Activated CD8-positive, alpha-beta memory T cell treated with anti-CD3 and anti-CD28 coated beads, Interleukin-2, amount 10 ng/mL, durations not matched to agents 7 days and 5 days (primary cell): ENCODE results near the gene MAST4. TPM values are rescaled to one million over a fixed set of nuclear protein-coding genes. Genes with fewer than 3 reads are reported as not detected.

Experiments
- ATAC-seq: fragments of 150-1000 bp; cut with Tn5 transposase; one replicate; pipeline ENCODE4 v1.10.0; 2021; ENCODE audit warnings: moderate library complexity
- CTCF ChIA-PET: fragments of 350-600 bp; sonication (Branson Sonifier 250); formaldehyde crosslinking; loops from one replicate; lab custom pipeline; 2021; ENCODE audit warnings: antibody characterized with exemption; lab: Charles Lee
- DNase-seq: peaks from one replicate; pipeline ENCODE4 v3.0.0-alpha.2; 2020
- H3K27ac Mint-ChIP-seq: one replicate; pipeline ENCODE4 v1.8.0; 2021; ENCODE audit warnings: mild to moderate bottlenecking, mixed read lengths
- H3K27me3 Mint-ChIP-seq: one replicate; pipeline ENCODE4 v1.8.0; 2021; ENCODE audit warnings: mixed read lengths
- H3K36me3 Mint-ChIP-seq: one replicate; pipeline ENCODE4 v1.8.0; 2021; ENCODE audit warnings: mild to moderate bottlenecking, mixed read lengths
- H3K4me1 Mint-ChIP-seq: one replicate; pipeline ENCODE4 v1.8.0; 2021; ENCODE audit warnings: mixed read lengths
- H3K4me3 Mint-ChIP-seq: one replicate; pipeline ENCODE4 v1.8.0; 2021; ENCODE audit warnings: mild to moderate bottlenecking, moderate library complexity, mixed read lengths
- H3K9me3 Mint-ChIP-seq: one replicate; pipeline ENCODE4 v1.8.0; 2022; ENCODE audit warnings: low read depth, mixed read lengths
- total RNA-seq, 2 experiments: library from RNA; stranded (reverse); gene quantifications; one replicate each; pipeline ENCODE4 v1.2.3, GENCODE V29; 2021

Gene MAST4
- total RNA-seq, 2 experiments from 2014 or later = 21.6 to 25.2 TPM

GRCh38 chr5:67045816-67046740 is 449.9 kb downstream of the MAST4 start:
- Mint-ChIP-seq H3K36me3 (no peaks in the 10 kb centered on the region), H3K9me3 (no peaks in the 10 kb centered on the region), H3K27ac (no peak overlapping the region), H3K4me3 (no peak overlapping the region), H3K4me1 (peaks cover 8% of the 10 kb centered on the region), H3K27me3 (no peaks in the 10 kb centered on the region)
- no peak for DNase-seq
- no peak for ATAC-seq
- CTCF ChIA-PET = interaction anchor here (1.2 kb wide), 1 partner anchor 740 kb away, joined by 4 read pairs; no protein-coding TSS in a partner anchor

GRCh38 chr5:67047160-67047559 is 451.0 kb downstream of the MAST4 start:
- no peaks in the 10 kb centered on the region for H3K9me3 Mint-ChIP-seq
- CTCF ChIA-PET = no interaction called here
- ATAC-seq (no peak), DNase-seq (no peak)
- no peak overlapping the region for H3K27ac Mint-ChIP-seq
- peaks cover 8% of the 10 kb centered on the region for H3K4me1 Mint-ChIP-seq
- H3K4me3 Mint-ChIP-seq = no peak overlapping the region
- H3K27me3 Mint-ChIP-seq = no peaks in the 10 kb centered on the region
- H3K36me3 Mint-ChIP-seq = no peaks in the 10 kb centered on the region

- no peak overlapping the region for H3K27ac Mint-ChIP-seq
- ATAC-seq (no peak), DNase-seq (no peak)
- H3K36me3 Mint-ChIP-seq = no peaks in the 10 kb centered on the region
- no peaks in the 10 kb centered on the region for H3K27me3 Mint-ChIP-seq
- CTCF ChIA-PET = no interaction called here
- H3K4me1 Mint-ChIP-seq = peaks cover 8% of the 10 kb centered on the region
- no peaks in the 10 kb centered on the region for H3K9me3 Mint-ChIP-seq
- H3K4me3 Mint-ChIP-seq = no peak overlapping the region
Observed at GRCh38 chr5:67047616-67048015, 451.4 kb downstream of the MAST4 start.

GRCh38 chr5:67050125-67050524 is 453.9 kb downstream of the MAST4 start:
- DNase-seq = no peak
- no peaks in the 10 kb centered on the region for H3K9me3 Mint-ChIP-seq
- no peak overlapping the region for H3K4me3 Mint-ChIP-seq
- H3K4me1 Mint-ChIP-seq = peaks cover 8% of the 10 kb centered on the region
- no peak overlapping the region for H3K27ac Mint-ChIP-seq
- H3K27me3 Mint-ChIP-seq = no peaks in the 10 kb centered on the region
- H3K36me3 Mint-ChIP-seq = no peaks in the 10 kb centered on the region
- no peak for ATAC-seq
- CTCF ChIA-PET = interaction anchor here (1.2 kb wide), 1 partner anchor 39 kb away, joined by 3 read pairs; no protein-coding TSS in a partner anchor

- CTCF ChIA-PET = no interaction called here
Observed at GRCh38 chr5:67050635-67051034, 454.4 kb downstream of the MAST4 start.

GRCh38 chr5:67051164-67051563 is 455.0 kb downstream of the MAST4 start:
- CTCF ChIA-PET = no interaction called here
- H3K36me3 Mint-ChIP-seq = peaks cover 1% of the 10 kb centered on the region
- no peaks in the 10 kb centered on the region for H3K9me3 Mint-ChIP-seq
- H3K4me3 Mint-ChIP-seq = no peak overlapping the region
- DNase-seq (no peak), ATAC-seq (no peak)
- H3K4me1 Mint-ChIP-seq = peaks cover 8% of the 10 kb centered on the region
- no peaks in the 10 kb centered on the region for H3K27me3 Mint-ChIP-seq
- no peak overlapping the region for H3K27ac Mint-ChIP-seq

More at GRCh38 chr5:67050635-67051034, 454.4 kb downstream of the MAST4 start:
- no peak for DNase-seq
- Mint-ChIP-seq H3K9me3 (no peaks in the 10 kb centered on the region), H3K27ac (no peak overlapping the region), H3K27me3 (no peaks in the 10 kb centered on the region), H3K36me3 (peaks cover 1% of the 10 kb centered on the region), H3K4me3 (no peak overlapping the region), H3K4me1 (peaks cover 8% of the 10 kb centered on the region)
- no peak for ATAC-seq

GRCh38 chr5:67052034-67052433 is 455.8 kb downstream of the MAST4 start:
- Mint-ChIP-seq H3K27me3 (no peaks in the 10 kb centered on the region), H3K27ac (no peak overlapping the region), H3K36me3 (peaks cover 1% of the 10 kb centered on the region), H3K4me3 (no peak overlapping the region), H3K9me3 (no peaks in the 10 kb centered on the region), H3K4me1 (peaks cover 8% of the 10 kb centered on the region)
- CTCF ChIA-PET = no interaction called here
- ATAC-seq (no peak), DNase-seq (no peak)

- no peak overlapping the region for H3K27ac Mint-ChIP-seq
- DNase-seq (no peak), ATAC-seq (no peak)
- no peak overlapping the region for H3K4me3 Mint-ChIP-seq
- peaks cover 8% of the 10 kb centered on the region for H3K4me1 Mint-ChIP-seq
- CTCF ChIA-PET = interaction anchor here (1.2 kb wide), 1 partner anchor 747 kb away, joined by 3 read pairs; no protein-coding TSS in a partner anchor
- no peaks in the 10 kb centered on the region for H3K27me3 Mint-ChIP-seq
- H3K36me3 Mint-ChIP-seq = peaks cover 4% of the 10 kb centered on the region
- no peaks in the 10 kb centered on the region for H3K9me3 Mint-ChIP-seq
Observed at GRCh38 chr5:67053229-67053628, 457.0 kb downstream of the MAST4 start.

GRCh38 chr5:67058998-67059743 is 463.0 kb downstream of the MAST4 start:
- Mint-ChIP-seq H3K4me3 (no peak overlapping the region), H3K27me3 (no peaks in the 10 kb centered on the region), H3K9me3 (no peaks in the 10 kb centered on the region), H3K27ac (no peak overlapping the region), H3K36me3 (peaks cover 15% of the 10 kb centered on the region), H3K4me1 (no peaks in the 10 kb centered on the region)
- no peak for ATAC-seq
- CTCF ChIA-PET = no interaction called here
- DNase-seq = no peak

GRCh38 chr5:67059744-67060490 is 463.7 kb downstream of the MAST4 start:
- CTCF ChIA-PET = no interaction called here
- no peak for ATAC-seq
- H3K27ac Mint-ChIP-seq = no peak overlapping the region
- H3K36me3 Mint-ChIP-seq = peaks cover 15% of the 10 kb centered on the region
- H3K4me1 Mint-ChIP-seq = no peaks in the 10 kb centered on the region
- H3K9me3 Mint-ChIP-seq = no peaks in the 10 kb centered on the region
- H3K27me3 Mint-ChIP-seq = no peaks in the 10 kb centered on the region
- DNase-seq = no peak
- no peak overlapping the region for H3K4me3 Mint-ChIP-seq

- Mint-ChIP-seq H3K36me3 (peaks cover 15% of the 10 kb centered on the region), H3K4me1 (peaks cover 8% of the 10 kb centered on the region), H3K27ac (no peak overlapping the region), H3K4me3 (no peak overlapping the region), H3K27me3 (no peaks in the 10 kb centered on the region), H3K9me3 (no peaks in the 10 kb centered on the region)
- ATAC-seq (no peak), DNase-seq (no peak)
- CTCF ChIA-PET = no interaction called here
Observed at GRCh38 chr5:67061511-67061910, 465.3 kb downstream of the MAST4 start.

- ATAC-seq (no peak), DNase-seq (no peak)
- CTCF ChIA-PET = interaction anchor here (0.7 kb wide), 1 partner anchor 104 kb away, joined by 3 read pairs; no protein-coding TSS in a partner anchor
- no peak overlapping the region for H3K4me3 Mint-ChIP-seq
- H3K27me3 Mint-ChIP-seq = no peaks in the 10 kb centered on the region
- peaks cover 12% of the 10 kb centered on the region for H3K36me3 Mint-ChIP-seq
- H3K27ac Mint-ChIP-seq = no peak overlapping the region
- no peaks in the 10 kb centered on the region for H3K9me3 Mint-ChIP-seq
- H3K4me1 Mint-ChIP-seq = peaks cover 8% of the 10 kb centered on the region
Observed at GRCh38 chr5:67063055-67063454, 466.9 kb downstream of the MAST4 start.

- no peak for DNase-seq
- Mint-ChIP-seq H3K27me3 (no peaks in the 10 kb centered on the region), H3K4me3 (no peak overlapping the region), H3K27ac (no peak overlapping the region), H3K9me3 (no peaks in the 10 kb centered on the region), H3K36me3 (peaks cover 12% of the 10 kb centered on the region), H3K4me1 (peaks cover 8% of the 10 kb centered on the region)
- CTCF ChIA-PET = no interaction called here
- no peak for ATAC-seq
Observed at GRCh38 chr5:67063791-67064190, 467.6 kb downstream of the MAST4 start.
